BLaER1 treated with 17β-estradiol and CSF1 and Interleukin-3, amounts not matched to agents 10 nM and 100 nM (cell line): Measurements from ENCODE around the gene SPIRE1.

Source experiments
- H3K27ac ChIP-seq, 11 experiments: shearing (Covaris generic); formaldehyde crosslinking; 2 replicates each; pipeline ENCODE4 v1.8.1; 2022
- H3K27me3 ChIP-seq, 11 experiments: shearing (Covaris generic); formaldehyde crosslinking; 2 replicates each; pipeline ENCODE4 v1.8.1; 2022
- H3K36me3 ChIP-seq, 11 experiments: shearing (Covaris generic); formaldehyde crosslinking; 2 replicates each; pipeline ENCODE4 v1.8.1; 2022
- H3K4me1 ChIP-seq, 10 experiments: shearing (Covaris generic); formaldehyde crosslinking; 2 replicates each; pipeline ENCODE4 v1.8.1; 2022
- H3K4me2 ChIP-seq, 11 experiments: shearing (Covaris generic); formaldehyde crosslinking; 2 replicates each; pipeline ENCODE4 v1.8.1; 2022
- H3K4me3 ChIP-seq, 10 experiments: shearing (Covaris generic); formaldehyde crosslinking; 2 replicates each; pipeline ENCODE4 v1.8.1; 2022
- H3K9ac ChIP-seq, 11 experiments: shearing (Covaris generic); formaldehyde crosslinking; 2 replicates each; pipeline ENCODE4 v1.8.1; 2022
- H3K9me3 ChIP-seq, 11 experiments: shearing (Covaris generic); formaldehyde crosslinking; replicated peaks in 1 of 11; 2 replicates each; pipeline ENCODE4 v1.8.1; 2022
- H4K20me1 ChIP-seq, 11 experiments: shearing (Covaris generic); formaldehyde crosslinking; 2 replicates each; pipeline ENCODE4 v1.8.1; 2022
- Cebpa-rat ChIP-seq, 11 experiments: shearing (Covaris generic); IDR thresholded peaks; 2 replicates each; pipeline ENCODE4 v1.8.1; 2022

Gene SPIRE1

GRCh38 chr18:12434541-12434929 is 223.4 kb downstream of the SPIRE1 start:
- Histone ChIP-seq H3K4me2 (no peak overlapping the region), H3K4me3 (no peak overlapping the region), H3K36me3 (peaks cover 23 to 95% (median 71%) of the 10 kb centered on the region in 11 experiments), H4K20me1 (peaks cover 0 to 2% (median 0%) of the 10 kb centered on the region in 11 experiments; a peak in 2 of 22 replicates), H3K27me3 (no peaks in the 10 kb centered on the region), H3K4me1 (peaks cover 0 to 12% (median 0%) of the 10 kb centered on the region in 10 experiments; a peak in 3 of 20 replicates), H3K9me3 (no peaks in the 10 kb centered on the region), H3K9ac (no peak overlapping the region), H3K27ac (no peak overlapping the region)
- no peak for TF ChIP-seq Cebpa-rat (IDR thresholded peaks at IDR 0.05)

GRCh38 chr18:12433829-12434540 is 223.9 kb downstream of the SPIRE1 start:
- Histone ChIP-seq H3K9ac (no peak overlapping the region), H3K36me3 (peaks cover 28 to 95% (median 72%) of the 10 kb centered on the region in 11 experiments), H4K20me1 (peaks cover 0 to 7% (median 0%) of the 10 kb centered on the region in 11 experiments; a peak in 3 of 22 replicates), H3K4me3 (no peak overlapping the region), H3K4me2 (no peak overlapping the region), H3K27me3 (no peaks in the 10 kb centered on the region), H3K9me3 (no peaks in the 10 kb centered on the region), H3K27ac (no peak overlapping the region), H3K4me1 (peaks cover 0 to 16% (median 0%) of the 10 kb centered on the region in 10 experiments; a peak in 3 of 20 replicates)
- TF ChIP-seq Cebpa-rat (IDR thresholded peaks at IDR 0.05): no peak

DNA sequence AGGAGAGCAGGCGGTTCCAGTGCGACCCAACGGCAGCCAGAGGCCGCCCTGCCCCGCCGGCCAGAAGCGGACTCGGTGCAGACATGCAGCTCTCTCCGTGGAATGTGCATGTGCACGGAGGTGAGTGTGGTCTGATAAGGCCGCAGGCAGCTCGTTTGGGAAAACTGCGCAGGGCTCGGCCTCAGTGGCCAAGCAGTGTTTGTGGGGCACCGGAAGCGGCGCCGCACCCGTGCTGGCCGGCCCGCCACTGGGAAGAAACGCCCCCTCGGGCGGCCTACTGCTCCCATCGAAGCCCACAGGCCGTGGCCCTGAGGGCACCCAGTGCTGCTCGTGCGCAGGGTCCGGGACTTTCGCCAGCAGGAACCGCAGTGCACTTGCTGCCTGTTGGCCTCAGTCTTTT is 225.0 kb downstream of the SPIRE1 start:
- Histone ChIP-seq H3K36me3 (peaks cover 33 to 95% (median 76%) of the 10 kb centered on the region in 11 experiments), H3K4me1 (peaks cover 0 to 15% (median 0%) of the 10 kb centered on the region in 10 experiments; a peak in 2 of 20 replicates), H3K4me2 (no peak overlapping the region), H3K4me3 (no peak overlapping the region), H3K27me3 (no peaks in the 10 kb centered on the region), H3K27ac (no peak overlapping the region), H4K20me1 (peaks cover 0 to 7% (median 0%) of the 10 kb centered on the region in 11 experiments; a peak in 3 of 22 replicates), H3K9me3 (no peaks in the 10 kb centered on the region), H3K9ac (no peak overlapping the region)
- no peak for TF ChIP-seq Cebpa-rat (IDR thresholded peaks at IDR 0.05)

GRCh38 chr18:12432196-12432595 is 225.7 kb downstream of the SPIRE1 start:
- Histone ChIP-seq H3K4me3 (no peak overlapping the region), H3K4me2 (no peak overlapping the region), H3K27ac (no peak overlapping the region), H4K20me1 (peaks cover 0 to 7% (median 0%) of the 10 kb centered on the region in 11 experiments; a peak in 3 of 22 replicates), H3K9me3 (no peaks in the 10 kb centered on the region), H3K36me3 (peaks cover 38 to 96% (median 83%) of the 10 kb centered on the region in 11 experiments), H3K27me3 (no peaks in the 10 kb centered on the region), H3K9ac (no peak overlapping the region), H3K4me1 (peaks cover 0 to 10% (median 0%) of the 10 kb centered on the region in 10 experiments; a peak in 2 of 20 replicates)
- TF ChIP-seq Cebpa-rat (IDR thresholded peaks at IDR 0.05): no peak

- Histone ChIP-seq H3K4me1 (peaks cover 0 to 10% (median 0%) of the 10 kb centered on the region in 10 experiments; a peak in 2 of 20 replicates), H3K27me3 (no peaks in the 10 kb centered on the region), H3K36me3 (peaks cover 42 to 97% (median 86%) of the 10 kb centered on the region in 11 experiments), H3K9ac (no peak overlapping the region), H3K27ac (no peak overlapping the region), H4K20me1 (peaks cover 0 to 7% (median 0%) of the 10 kb centered on the region in 11 experiments; a peak in 3 of 22 replicates), H3K4me2 (no peak overlapping the region), H3K4me3 (no peak overlapping the region), H3K9me3 (no peaks in the 10 kb centered on the region)
- TF ChIP-seq Cebpa-rat (IDR thresholded peaks at IDR 0.05): no peak
Measured at GRCh38 chr18:12431561-12431960, 226.3 kb downstream of the SPIRE1 start.

- Histone ChIP-seq H3K36me3 (peaks cover 42 to 88% (median 79%) of the 10 kb centered on the region in 11 experiments), H3K9me3 (no peaks in the 10 kb centered on the region)
- TF ChIP-seq Cebpa-rat (IDR thresholded peaks at IDR 0.05): no peak
Measured at GRCh38 chr18:12430137-12430990, 227.5 kb downstream of the SPIRE1 start.

DNA sequence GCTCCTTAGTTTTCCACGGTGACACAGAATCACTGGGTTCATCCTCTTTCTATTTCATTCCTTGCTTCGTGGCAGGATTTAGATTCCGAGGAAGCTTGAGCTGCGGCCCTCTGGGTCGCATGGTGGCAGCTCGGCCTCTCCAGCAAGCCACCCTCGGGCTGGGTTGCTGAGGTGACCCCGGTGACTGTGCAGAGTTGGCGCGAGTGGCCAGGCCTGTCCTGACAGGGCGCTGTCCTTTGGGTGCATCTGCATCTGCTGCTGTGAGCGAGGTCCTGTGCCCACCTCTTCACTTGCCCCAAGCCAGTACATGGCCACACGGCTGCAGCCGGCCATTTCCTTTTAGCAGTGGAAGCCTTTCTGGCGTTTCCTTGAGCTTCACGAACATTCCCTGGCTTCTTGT is 228.4 kb downstream of the SPIRE1 start:
- TF ChIP-seq Cebpa-rat (IDR thresholded peaks at IDR 0.05): no peak
- Histone ChIP-seq H4K20me1 (peaks cover 0 to 7% (median 0%) of the 10 kb centered on the region in 11 experiments; a peak in 3 of 22 replicates), H3K4me2 (no peak overlapping the region; a peak in 1 of 22 replicates), H3K9me3 (no peaks in the 10 kb centered on the region), H3K27ac (no peak overlapping the region), H3K4me3 (no peak overlapping the region), H3K36me3 (peaks cover 42 to 80% (median 74%) of the 10 kb centered on the region in 11 experiments), H3K4me1 (peaks cover 0 to 10% (median 0%) of the 10 kb centered on the region in 10 experiments; a peak in 2 of 20 replicates), H3K27me3 (no peaks in the 10 kb centered on the region), H3K9ac (no peak overlapping the region)

More at GRCh38 chr18:12430137-12430990, 227.5 kb downstream of the SPIRE1 start:
- Histone ChIP-seq H3K4me1 (peaks cover 0 to 10% (median 0%) of the 10 kb centered on the region in 10 experiments; a peak in 2 of 20 replicates), H3K9ac (no peak overlapping the region), H3K4me2 (no peak overlapping the region), H4K20me1 (peaks cover 0 to 7% (median 0%) of the 10 kb centered on the region in 11 experiments; a peak in 3 of 22 replicates), H3K4me3 (no peak overlapping the region), H3K27me3 (no peaks in the 10 kb centered on the region), H3K27ac (no peak overlapping the region)

DNA sequence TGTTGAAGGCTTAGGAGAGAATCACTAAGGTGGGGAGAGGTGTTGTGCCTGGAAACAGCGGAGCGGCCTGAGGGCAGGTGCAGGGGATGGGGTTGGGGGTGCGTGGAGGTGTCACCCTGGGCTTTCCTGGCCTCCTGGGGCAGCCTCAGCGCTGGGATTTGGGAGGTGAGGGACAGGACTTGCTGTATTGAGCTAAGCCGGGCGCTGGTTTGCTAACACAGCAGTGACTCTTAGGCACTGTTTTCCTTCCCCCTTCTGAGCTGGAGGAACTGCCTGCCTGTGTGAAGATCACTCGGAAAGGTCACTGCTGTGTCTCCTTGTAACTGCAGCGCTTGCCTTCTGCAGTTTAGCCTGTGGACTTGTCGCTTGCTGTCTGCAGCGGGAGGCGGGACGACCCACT is 229.0 kb downstream of the SPIRE1 start:
- H3K9ac ChIP-seq: no peak overlapping the region
- no peaks in the 10 kb centered on the region for H3K9me3 ChIP-seq
- peaks cover 0 to 7% (median 0%) of the 10 kb centered on the region in 11 experiments; a peak in 3 of 22 replicates for H4K20me1 ChIP-seq
- H3K4me1 ChIP-seq: peaks cover 0 to 10% (median 0%) of the 10 kb centered on the region in 10 experiments; a peak in 2 of 20 replicates
- TF ChIP-seq Cebpa-rat (IDR thresholded peaks at IDR 0.05): no peak
- peak overlapping the region in 2 of 11 experiments; percentile 3 to 35; a peak in 1 of 22 replicates for H3K4me2 ChIP-seq
- H3K27ac ChIP-seq: no peak overlapping the region
- H3K36me3 ChIP-seq: peaks cover 42 to 76% (median 67%) of the 10 kb centered on the region in 11 experiments
- H3K4me3 ChIP-seq: no peak overlapping the region
- no peaks in the 10 kb centered on the region for H3K27me3 ChIP-seq
